ENCODE measurements around the gene VWA5B1.

The VWA5B1 gene

GRCh38 chr1:20400341-20401177, 109.9 kb downstream of the VWA5B1 start:
- no peak for DNase-seq

DNA sequence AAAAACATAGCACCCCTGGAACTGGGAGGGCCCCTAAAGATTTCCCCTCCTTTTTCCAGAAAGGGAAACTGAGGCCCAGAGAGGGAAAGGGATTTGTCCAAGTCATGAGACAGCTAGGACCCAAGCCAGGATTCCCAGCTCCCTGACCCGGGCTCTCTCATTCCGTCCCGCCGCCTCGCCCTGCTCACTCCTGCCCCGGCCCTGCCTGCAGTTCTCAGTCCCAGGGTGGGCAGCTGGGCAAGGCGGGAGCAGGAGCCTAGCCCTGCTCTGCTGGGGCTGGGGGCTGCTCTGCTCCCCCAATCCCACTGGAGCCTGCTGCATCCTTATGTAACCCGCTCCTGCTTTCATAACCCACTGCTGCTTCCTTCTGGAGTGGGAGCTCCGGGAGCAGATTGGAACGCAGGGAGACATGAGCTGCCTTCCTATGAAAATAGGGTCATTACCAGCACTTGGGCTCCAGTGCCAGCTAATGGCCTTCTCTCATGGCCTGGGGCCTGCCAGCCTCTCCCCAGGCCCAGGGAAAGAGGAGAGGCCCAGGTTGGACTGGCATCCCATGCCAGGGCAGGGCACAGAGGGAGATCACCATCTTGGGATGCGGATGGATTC, 110.8 kb downstream of the VWA5B1 start:
- peak; percentile 45 for DNase-seq

GRCh38 chr1:20402585-20403422, 112.1 kb downstream of the VWA5B1 start:
- peak; percentile 40 for DNase-seq

GRCh38 chr1:20403423-20404145, 112.9 kb downstream of the VWA5B1 start:
- DNase-seq: peak; percentile 46

DNA sequence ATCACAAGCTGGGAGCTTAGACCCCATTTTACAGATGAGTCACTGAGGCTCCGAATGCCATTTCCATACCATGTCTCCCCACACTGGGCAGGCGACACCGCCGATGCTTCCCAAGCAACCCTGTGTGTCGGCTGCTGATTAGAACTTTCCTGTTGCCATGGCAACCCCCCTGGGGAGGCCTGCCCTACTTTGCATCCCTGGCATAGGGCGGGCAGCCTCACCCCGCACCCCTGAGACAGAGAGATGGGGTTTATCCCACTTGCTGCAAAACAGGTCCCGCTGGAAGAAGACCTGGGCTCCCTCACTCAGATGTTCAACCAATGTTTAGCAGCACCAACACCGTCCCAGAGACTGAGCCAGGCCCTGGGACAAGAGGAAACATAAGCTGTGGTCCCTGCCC, 113.8 kb downstream of the VWA5B1 start:
- peak; percentile 33 for DNase-seq
